Gastrocnemius medialis (tissue), 4 donors: Measurements from ENCODE around the gene LRRC1.

Experiments
- POLR2A ChIP-seq, 2 donors: fragments of 450-650 bp; IDR thresholded peaks; one replicate each; pipeline ENCODE4 v1.6.1; 2017; ENCODE audit warnings: antibody characterized with exemption in 2 of 2, mild to moderate bottlenecking in 2 of 2, moderate library complexity in 2 of 2
- TF ChIP-seq, protein P1 (sequence below), 5 experiments: fragments of 450-650 bp in 3 of 5; fragments of 200-600 bp in 2 of 5; sonication (generic) in 2 of 5; IDR thresholded peaks in 4 of 5; conservative IDR thresholded peaks in 1 of 5; 1 replicate in 4 of 5; 2 replicates in 1 of 5; pipeline ENCODE4 v1.5.1; 2016 to 2019; ENCODE audit warnings: antibody characterized with exemption in 5 of 5, mild to moderate bottlenecking in 3 of 5, moderate library complexity in 3 of 5

DNA sequence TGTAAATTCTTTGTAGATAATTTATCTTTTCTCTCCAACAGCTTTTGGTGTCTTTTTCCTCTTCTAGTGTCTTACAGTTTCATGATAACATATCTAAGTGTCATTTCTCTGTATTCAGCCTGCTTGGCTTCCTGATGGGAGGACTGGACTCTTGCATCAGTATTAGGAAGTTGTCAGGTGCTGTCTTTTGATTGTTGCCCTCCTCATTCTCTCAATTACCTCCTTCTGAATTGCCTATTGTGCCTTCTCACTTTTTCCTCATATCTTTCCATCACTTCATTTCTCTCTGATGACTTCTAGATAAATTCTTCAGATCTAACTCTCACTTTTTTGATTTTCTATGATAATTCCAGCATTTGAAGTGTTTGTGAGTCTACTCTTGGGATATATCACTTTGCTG is 162.0 kb downstream of the LRRC1 start:
- TF ChIP-seq, protein P1, sequence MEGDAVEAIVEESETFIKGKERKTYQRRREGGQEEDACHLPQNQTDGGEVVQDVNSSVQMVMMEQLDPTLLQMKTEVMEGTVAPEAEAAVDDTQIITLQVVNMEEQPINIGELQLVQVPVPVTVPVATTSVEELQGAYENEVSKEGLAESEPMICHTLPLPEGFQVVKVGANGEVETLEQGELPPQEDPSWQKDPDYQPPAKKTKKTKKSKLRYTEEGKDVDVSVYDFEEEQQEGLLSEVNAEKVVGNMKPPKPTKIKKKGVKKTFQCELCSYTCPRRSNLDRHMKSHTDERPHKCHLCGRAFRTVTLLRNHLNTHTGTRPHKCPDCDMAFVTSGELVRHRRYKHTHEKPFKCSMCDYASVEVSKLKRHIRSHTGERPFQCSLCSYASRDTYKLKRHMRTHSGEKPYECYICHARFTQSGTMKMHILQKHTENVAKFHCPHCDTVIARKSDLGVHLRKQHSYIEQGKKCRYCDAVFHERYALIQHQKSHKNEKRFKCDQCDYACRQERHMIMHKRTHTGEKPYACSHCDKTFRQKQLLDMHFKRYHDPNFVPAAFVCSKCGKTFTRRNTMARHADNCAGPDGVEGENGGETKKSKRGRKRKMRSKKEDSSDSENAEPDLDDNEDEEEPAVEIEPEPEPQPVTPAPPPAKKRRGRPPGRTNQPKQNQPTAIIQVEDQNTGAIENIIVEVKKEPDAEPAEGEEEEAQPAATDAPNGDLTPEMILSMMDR (IDR thresholded peaks at IDR 0.05 in 4 of 5, conservative IDR thresholded peaks at IDR 0.05 in 1 of 5): no peak
- no peak for TF ChIP-seq POLR2A (IDR thresholded peaks at IDR 0.05)
